Prostate gland (tissue), 2 donors: Measurements from ENCODE around the gene SP110. TPM values are rescaled to one million over a fixed set of nuclear protein-coding genes. Genes with fewer than 3 reads are reported as not detected.
A peak's percentile ranks its signal among the peaks of the same experiment; 100 is the strongest.
"Not testable (repeated sequence)": the region's sequence is repeated elsewhere in the genome, so short reads cannot be mapped to it uniquely, and the experiment has no call there.

ENCODE experiments used
- DNase-seq: peaks from one replicate; pipeline ENCODE4 v3.0.0-alpha.2; 2019; ENCODE audit warnings: low spot score
- H3K27ac ChIP-seq, 2 donors: fragments of 200-600 bp; sonication (generic); 2 replicates each; pipeline ENCODE4 v1.5.1; 2017 to 2019
- H3K27me3 ChIP-seq: fragments of 200-600 bp; sonication (generic); replicated peaks from 2 replicates; pipeline ENCODE4 v1.5.1; 2019; ENCODE audit not compliant: insufficient read depth
- H3K36me3 ChIP-seq, 2 donors: fragments of 200-600 bp; sonication (generic); 1 replicate in 1 of 2; 2 replicates in 1 of 2; pipeline versions ENCODE4 v1.5.1 to v1.8.1; 2017 to 2019
- H3K4me1 ChIP-seq: fragments of 200-600 bp; sonication (generic); replicated peaks from 2 replicates; pipeline ENCODE4 v1.5.1; 2019
- H3K4me3 ChIP-seq, 2 donors: fragments of 200-600 bp; sonication (generic); 2 replicates each; pipeline ENCODE4 v1.5.1; 2017 to 2019
- H3K9me3 ChIP-seq: fragments of 200-600 bp; sonication (generic); 2 replicates; pipeline ENCODE4 v1.5.1; 2017
- POLR2A ChIP-seq: fragments of 450-650 bp; IDR thresholded peaks from one replicate; pipeline ENCODE4 v1.6.1; 2016; ENCODE audit warnings: antibody characterized with exemption, mild to moderate bottlenecking
- POLR2AphosphoS5 ChIP-seq: sonication (generic); formaldehyde crosslinking; IDR thresholded peaks from one replicate; pipeline ENCODE4 v1.6.1; 2017; ENCODE audit warnings: antibody characterized with exemption
- WGBS: methylation state at CpG from one replicate; pipeline ENCODE4 v1.1.5; 2018; 5-methylcytosine and 5-hydroxymethylcytosine counted together
- intact Hi-C: fragments of 100-400 bp; cut with DNase I; formaldehyde crosslinking; loops from one replicate; pipeline ENCODE4 v1.14.2; 2022
- total RNA-seq, 2 donors: library from RNA; depleted of rRNA; stranded (reverse); fragments of >200 nt; gene quantifications; one replicate each; pipeline ENCODE4 v1.1.0, GENCODE V29; 2016
- TF ChIP-seq, protein P1 (sequence below), 4 experiments: fragments of 200-600 bp in 2 of 4; fragments of 450-650 bp in 2 of 4; sonication (generic) in 2 of 4; IDR thresholded peaks; 1 replicate in 3 of 4; 2 replicates in 1 of 4; pipeline ENCODE4 v1.5.1; 2016 to 2019; ENCODE audit warnings: antibody characterized with exemption in 4 of 4, mild to moderate bottlenecking in 2 of 4, moderate library complexity in 2 of 4

Gene SP110
- total RNA-seq, 2 donors from 2014 or later: 26.5 to 39.3 TPM

DNA sequence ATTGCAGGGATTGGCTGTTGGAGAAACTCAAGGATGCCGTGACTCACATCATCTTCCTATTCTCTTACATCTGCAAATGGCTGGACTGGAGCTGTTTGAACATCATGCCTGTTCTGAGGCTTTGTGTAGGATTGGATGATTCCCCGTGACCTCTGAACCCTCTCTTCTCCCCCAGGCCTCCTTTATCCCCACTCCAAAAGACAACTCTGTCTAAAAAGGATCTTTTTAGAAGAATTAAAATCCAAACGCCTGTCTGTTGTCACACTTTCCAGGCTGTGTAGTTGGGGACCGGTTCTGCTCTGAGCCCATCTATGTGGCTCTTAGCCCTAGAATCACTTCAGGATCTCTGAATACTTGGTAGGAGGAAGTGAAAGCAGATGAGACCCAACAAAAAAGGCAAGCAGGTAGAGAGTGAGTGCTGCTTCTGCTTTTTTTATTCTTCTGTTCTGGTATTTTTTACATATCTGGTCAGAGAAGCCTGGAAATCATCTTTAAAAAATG lies 6.3 kb upstream of the SP110 start:
- 91% methylated on average over 4 of the region's 4 CpGs for WGBS
- no peak overlapping the region for H3K4me3 ChIP-seq
- no peak overlapping the region for H3K27ac ChIP-seq
- H3K4me1 ChIP-seq: no peaks in the 10 kb centered on the region
- no peaks in the 10 kb centered on the region for H3K9me3 ChIP-seq
- H3K36me3 ChIP-seq: no peaks in the 10 kb centered on the region
- DNase-seq: no peak
- intact Hi-C loops: no loop called here
- H3K27me3 ChIP-seq: no peaks in the 10 kb centered on the region
- no peak for TF ChIP-seq POLR2A
- no peak for TF ChIP-seq POLR2AphosphoS5
- TF ChIP-seq, protein P1, sequence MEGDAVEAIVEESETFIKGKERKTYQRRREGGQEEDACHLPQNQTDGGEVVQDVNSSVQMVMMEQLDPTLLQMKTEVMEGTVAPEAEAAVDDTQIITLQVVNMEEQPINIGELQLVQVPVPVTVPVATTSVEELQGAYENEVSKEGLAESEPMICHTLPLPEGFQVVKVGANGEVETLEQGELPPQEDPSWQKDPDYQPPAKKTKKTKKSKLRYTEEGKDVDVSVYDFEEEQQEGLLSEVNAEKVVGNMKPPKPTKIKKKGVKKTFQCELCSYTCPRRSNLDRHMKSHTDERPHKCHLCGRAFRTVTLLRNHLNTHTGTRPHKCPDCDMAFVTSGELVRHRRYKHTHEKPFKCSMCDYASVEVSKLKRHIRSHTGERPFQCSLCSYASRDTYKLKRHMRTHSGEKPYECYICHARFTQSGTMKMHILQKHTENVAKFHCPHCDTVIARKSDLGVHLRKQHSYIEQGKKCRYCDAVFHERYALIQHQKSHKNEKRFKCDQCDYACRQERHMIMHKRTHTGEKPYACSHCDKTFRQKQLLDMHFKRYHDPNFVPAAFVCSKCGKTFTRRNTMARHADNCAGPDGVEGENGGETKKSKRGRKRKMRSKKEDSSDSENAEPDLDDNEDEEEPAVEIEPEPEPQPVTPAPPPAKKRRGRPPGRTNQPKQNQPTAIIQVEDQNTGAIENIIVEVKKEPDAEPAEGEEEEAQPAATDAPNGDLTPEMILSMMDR (IDR thresholded peaks at IDR 0.05): no peak

DNA sequence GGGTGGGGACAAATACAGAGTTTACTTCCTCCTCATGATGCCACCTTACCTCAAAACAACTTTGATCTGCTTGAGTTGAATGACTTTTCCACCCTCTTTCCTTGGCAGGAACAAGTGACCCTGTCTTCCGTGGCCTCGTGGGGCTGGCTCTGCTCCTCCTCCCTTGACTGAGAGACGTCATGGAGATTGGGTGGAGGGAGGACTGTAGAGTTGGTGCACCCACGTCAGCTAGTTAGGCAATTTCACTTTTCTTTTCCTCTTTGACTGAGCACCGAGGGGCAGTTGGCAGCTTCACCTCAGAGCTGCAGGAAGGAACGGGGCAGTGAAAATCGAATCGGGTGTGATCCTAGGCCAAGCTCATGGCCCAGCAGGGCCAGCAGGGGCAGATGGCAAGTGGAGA lies 5.7 kb upstream of the SP110 start, which contains the start of gene SP140:
Gene SP140 (plus strand): TSS at position 251 of the 400 bp plus-strand sequence. CDS start 109 bp downstream, at position 360.
- TF ChIP-seq, protein P1 (IDR thresholded peaks at IDR 0.05): no peak
- TF ChIP-seq POLR2A: no peak
- TF ChIP-seq POLR2AphosphoS5: no peak
- Histone ChIP-seq H3K4me1 (peaks cover 2% of the 10 kb centered on the region), H3K27ac (no peak within 1 kb of the TSS), H3K27me3 (no peaks in the 10 kb centered on the region), H3K4me3 (no peak within 1 kb of the TSS), H3K9me3 (no peaks in the 10 kb centered on the region), H3K36me3 (no peaks in the 10 kb centered on the region)
- intact Hi-C loops: no loop called here
- no peak for DNase-seq
- WGBS: 84% methylated on average over 8 of the region's 8 CpGs

DNA sequence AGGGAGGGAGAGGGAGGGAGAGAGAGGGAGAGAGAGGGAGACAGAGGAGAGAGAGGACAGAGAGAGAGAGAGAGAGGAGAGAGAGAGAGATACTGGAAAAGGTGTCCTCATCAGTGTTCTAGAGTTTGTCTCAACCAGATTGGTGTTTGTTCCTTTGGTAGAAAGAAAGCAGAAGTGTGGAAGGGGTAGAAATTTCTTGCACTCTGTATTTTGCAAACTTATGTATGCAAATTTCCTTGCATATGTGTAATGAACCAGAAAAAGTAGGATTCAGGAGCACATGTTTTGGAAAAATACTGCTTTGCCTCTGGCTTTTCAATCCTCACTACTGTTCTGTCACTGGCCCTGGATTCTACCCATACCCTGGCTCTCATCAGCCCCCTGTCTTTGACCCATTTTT lies 4.7 kb upstream of the SP110 start:
- TF ChIP-seq POLR2A (no peak), POLR2AphosphoS5 (no peak)
- TF ChIP-seq, protein P1 (IDR thresholded peaks at IDR 0.05): no peak
- no peak for DNase-seq
- Histone ChIP-seq H3K9me3 (no peaks in the 10 kb centered on the region), H3K36me3 (no peaks in the 10 kb centered on the region), H3K27ac (no peak overlapping the region), H3K27me3 (no peaks in the 10 kb centered on the region), H3K4me1 (peaks cover 2% of the 10 kb centered on the region), H3K4me3 (no peak overlapping the region)
- intact Hi-C loops: no loop called here

DNA sequence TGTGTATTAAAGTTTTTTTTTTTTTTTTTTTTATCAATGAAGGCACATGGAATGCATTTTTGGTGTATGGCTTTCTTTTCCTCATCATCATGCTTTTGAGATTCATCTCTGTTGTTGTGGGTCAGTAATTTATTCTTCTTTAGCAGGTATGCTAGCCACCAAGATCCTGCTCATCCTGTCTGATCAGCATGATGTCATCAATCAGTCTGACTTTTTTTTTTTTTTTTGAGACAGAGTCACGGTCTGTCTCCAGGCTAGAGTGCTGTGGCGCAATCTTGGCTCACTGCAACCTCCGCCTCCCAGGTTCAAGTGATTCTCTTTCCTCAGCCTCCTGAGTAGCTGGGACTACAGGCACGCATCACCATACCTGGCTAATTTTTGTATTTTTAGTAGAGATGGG lies 3.0 kb upstream of the SP110 start:
- WGBS: 72% methylated on average over 4 of the region's 4 CpGs
- DNase-seq, intact Hi-C loops, H3K36me3 ChIP-seq, H3K9me3 ChIP-seq, H3K27ac ChIP-seq, H3K4me3 ChIP-seq, H3K27me3 ChIP-seq, H3K4me1 ChIP-seq: not testable (repeated sequence)
- peak; percentile 38 for TF ChIP-seq POLR2AphosphoS5

DNA sequence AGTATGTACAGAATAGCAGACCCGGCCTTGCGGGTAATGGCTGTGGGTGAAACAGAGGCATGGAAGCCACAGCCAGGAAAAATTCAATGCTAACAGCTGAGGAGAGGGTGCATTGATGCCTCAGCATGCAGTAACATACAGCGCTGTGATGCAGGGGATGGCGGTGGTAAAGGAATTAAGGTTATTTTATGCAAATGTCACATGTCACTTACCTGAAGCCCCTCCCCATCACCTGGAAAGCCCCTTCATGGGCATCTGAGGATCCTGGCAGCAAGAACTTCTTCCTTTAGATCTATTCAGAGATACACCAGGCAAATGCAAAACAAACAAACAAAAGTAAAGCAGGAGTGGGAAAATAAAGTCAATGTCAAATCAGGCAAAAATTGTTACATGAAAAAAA lies 1.7 kb upstream of the SP110 start:
- 96% methylated on average over 4 of the region's 4 CpGs for WGBS
- intact Hi-C loops: no loop called here
- H3K27ac ChIP-seq: no peak overlapping the region

More for the DNA sequence above, 1.7 kb upstream of the SP110 start:
- H3K9me3 ChIP-seq: no peaks in the 10 kb centered on the region
- no peaks in the 10 kb centered on the region for H3K27me3 ChIP-seq
- H3K36me3 ChIP-seq: no peaks in the 10 kb centered on the region
- TF ChIP-seq POLR2A (no peak), POLR2AphosphoS5 (no peak)
- TF ChIP-seq, protein P1 (IDR thresholded peaks at IDR 0.05): no peak
- H3K4me1 ChIP-seq: peaks cover 2% of the 10 kb centered on the region
- no peak for DNase-seq
- no peak overlapping the region for H3K4me3 ChIP-seq
